HepG2 (cell line): ENCODE results near the gene SIGLEC10. TPM values are rescaled to one million over a fixed set of nuclear protein-coding genes. Genes with fewer than 3 reads are reported as not detected.

Experiments used
- ARNTL ChIP-seq: sonication (generic); formaldehyde crosslinking; IDR thresholded peaks from 2 replicates; pipeline ENCODE4 v1.4.0; 2020; ENCODE audit warnings: mild to moderate bottlenecking, missing genetic modification reagents
- E2F5 ChIP-seq: sonication (generic); formaldehyde crosslinking; conservative IDR thresholded peaks from 2 replicates; pipeline ENCODE4 v1.4.0; 2020; ENCODE audit warnings: missing genetic modification reagents
- GABPA ChIP-seq, 2 experiments: IDR thresholded peaks; 2 replicates each; pipeline ENCODE4 v1.6.1; 2011 to 2016; ENCODE audit warnings: low read depth in 2 of 2, low read length in 1 of 2, missing biosample characterization in 1 of 2, missing genetic modification characterization in 1 of 2
- PAX8 ChIP-seq: sonication (generic); formaldehyde crosslinking; IDR thresholded peaks from 2 replicates; pipeline ENCODE4 v1.8.0; 2022; ENCODE audit warnings: mild to moderate bottlenecking, missing genetic modification reagents, borderline replicate concordance
- SALL1 ChIP-seq: sonication (generic); formaldehyde crosslinking; IDR thresholded peaks from 2 replicates; pipeline ENCODE4 v1.8.0; 2022; ENCODE audit warnings: mild to moderate bottlenecking, missing genetic modification reagents
- SP4 ChIP-seq: sonication (generic); formaldehyde crosslinking; IDR thresholded peaks from 2 replicates; pipeline ENCODE4 v1.8.1; 2023; ENCODE audit warnings: mild to moderate bottlenecking, missing genetic modification reagents
- UBTF ChIP-seq: sonication (generic); formaldehyde crosslinking; IDR thresholded peaks from 2 replicates; pipeline ENCODE4 v1.4.0; 2020; ENCODE audit warnings: mild to moderate bottlenecking, missing genetic modification reagents
- ZBTB2 ChIP-seq: sonication (generic); formaldehyde crosslinking; IDR thresholded peaks from 2 replicates; pipeline ENCODE4 v1.8.0; 2022; ENCODE audit warnings: low read depth, missing genetic modification reagents
- ZBTB40 ChIP-seq, 2 experiments: fragments of 450-650 bp in 1 of 2; sonication (generic) in 1 of 2; formaldehyde crosslinking in 1 of 2; IDR thresholded peaks; 2 replicates each; pipeline versions ENCODE4 v1.6.1 to v1.8.0; 2016 to 2022; ENCODE audit warnings: antibody characterized with exemption in 1 of 2, mild to moderate bottlenecking in 1 of 2, missing genetic modification reagents in 1 of 2
- ZNF260 ChIP-seq: sonication (generic); formaldehyde crosslinking; IDR thresholded peaks from 2 replicates; pipeline ENCODE4 v1.4.0; 2020; ENCODE audit warnings: missing genetic modification reagents, low read depth, mild to moderate bottlenecking, borderline replicate concordance
- ZNF343 ChIP-seq: sonication (generic); formaldehyde crosslinking; IDR thresholded peaks from 2 replicates; pipeline ENCODE4 v1.4.0; 2020; ENCODE audit warnings: mild to moderate bottlenecking, missing genetic modification reagents
- ZNF709 ChIP-seq: sonication (generic); formaldehyde crosslinking; IDR thresholded peaks from 2 replicates; pipeline ENCODE4 v1.5.0; 2020; ENCODE audit warnings: mild to moderate bottlenecking, missing genetic modification reagents
- ZZZ3 ChIP-seq: sonication (generic); formaldehyde crosslinking; IDR thresholded peaks from 2 replicates; pipeline ENCODE4 v1.4.0; 2020; ENCODE audit warnings: missing genetic modification reagents, mild to moderate bottlenecking, borderline replicate concordance
- polyA plus RNA-seq, 8 experiments: library from polyadenylated mRNA; depleted of rRNA in 3 of 8; stranded (reverse) in 7 of 8; unstranded in 1 of 8; fragments of >200 nt; fragmentation: Illumina TruSeq in 4 of 8; extraction: Trizol in 4 of 8; gene quantifications; 2 replicates each; pipeline versions ENCODE4 v1.2.1 to v1.2.3, GENCODE V29; 2011 to 2016; ENCODE audit warnings: low read depth in 4 of 8, missing spikeins in 1 of 8, mixed read lengths in 1 of 8; ENCODE audit not compliant: insufficient read depth in 1 of 8
- total RNA-seq, 5 experiments: library from RNA; depleted of rRNA; stranded (reverse); fragments of >200 nt; fragmentation: Illumina TruSeq; extraction: Trizol; gene quantifications; 2 replicates each; pipeline ENCODE4 v1.2.3, GENCODE V29; 2016; ENCODE audit warnings: low read depth in 1 of 5

Gene SIGLEC10
- total and polyA plus RNA-seq, 2 of the 13 experiments (the other 11 are each of a cell fraction or from before 2014, with no cell fraction given) = not detected

GRCh38 chr19:51366389-51367254 is 50.8 kb downstream of the SIGLEC10 start (continued):
- TF ChIP-seq ZNF343 (CRISPR knock-in tag) (no peak), ZBTB40 (IDR thresholded peaks at IDR 0.05) (no peak; the same call in 1 of the 2 replicates), ZBTB40 (CRISPR knock-in tag; IDR thresholded peaks at IDR 0.05) (no peak; the same call in none of the 2 replicates), E2F5 (CRISPR knock-in tag) (no peak), UBTF (peak; percentile 16; the same call in 1 of the 2 replicates), SP4 (CRISPR knock-in tag) (no peak), GABPA (IDR thresholded peaks at IDR 0.05; ENCODE audit: low read depth, low read length) (no peak), GABPA (CRISPR knock-in tag; IDR thresholded peaks at IDR 0.05; ENCODE audit: low read depth) (peak; percentile 64), ZNF260 (no peak), ZZZ3 (CRISPR knock-in tag) (no peak), ARNTL (CRISPR knock-in tag) (no peak), ZNF709 (no peak; the same call in 1 of the 2 replicates), PAX8 (CRISPR knock-in tag) (no peak), SALL1 (peak; percentile 15; the same call in 1 of the 2 replicates), ZBTB2 (CRISPR knock-in tag) (no peak)
